Mesenchymal stem cell (in vitro differentiated cells and primary cell): ENCODE measurements around the gene RC3H1.

ENCODE experiments used
- DNase-seq: peaks from one replicate; pipeline ENCODE4 v3.0.0-alpha.2; 2013
- H2AFZ ChIP-seq: one replicate; pipeline ENCODE4 v1.6.1; 2013; ENCODE audit warnings: low read depth, mild to moderate bottlenecking, control low read depth, inconsistent platforms, low read length, moderate library complexity
- H2AK5ac ChIP-seq: 2 replicates; pipeline ENCODE4 v1.6.1; 2013; ENCODE audit warnings: low read length, moderate library complexity, mild to moderate bottlenecking, inconsistent platforms; ENCODE audit not compliant: severe bottlenecking
- H2BK120ac ChIP-seq: one replicate; pipeline ENCODE4 v1.6.1; 2013; ENCODE audit warnings: low read depth, mild to moderate bottlenecking, inconsistent platforms, low read length, moderate library complexity
- H2BK12ac ChIP-seq, 2 experiments: one replicate each; pipeline ENCODE4 v1.6.1; 2013; ENCODE audit warnings: inconsistent platforms in 2 of 2, low read length in 2 of 2, mild to moderate bottlenecking in 2 of 2, moderate library complexity in 2 of 2, control low read depth in 1 of 2
- H2BK15ac ChIP-seq: one replicate; pipeline ENCODE4 v1.6.1; 2013; ENCODE audit warnings: mild to moderate bottlenecking, low read depth, inconsistent platforms; ENCODE audit not compliant: poor library complexity, severe bottlenecking
- H2BK5ac ChIP-seq: 2 replicates; pipeline ENCODE4 v1.6.1; 2013; ENCODE audit warnings: low read depth, mild to moderate bottlenecking, low read length, control low read depth, inconsistent platforms; ENCODE audit not compliant: poor library complexity, severe bottlenecking
- H3K14ac ChIP-seq, 2 experiments: one replicate each; pipeline ENCODE4 v1.6.1; 2013; ENCODE audit warnings: inconsistent platforms in 2 of 2, low read length in 2 of 2, control low read depth in 1 of 2, mild to moderate bottlenecking in 1 of 2, moderate library complexity in 1 of 2
- H3K18ac ChIP-seq, 2 experiments: one replicate each; pipeline ENCODE4 v1.6.1; 2013; ENCODE audit warnings: inconsistent platforms in 2 of 2, low read length in 2 of 2, control low read depth in 1 of 2, low read depth in 1 of 2, mild to moderate bottlenecking in 1 of 2
- H3K23ac ChIP-seq, 2 experiments: one replicate each; pipeline ENCODE4 v1.6.1; 2013; ENCODE audit warnings: inconsistent platforms in 2 of 2, low read length in 2 of 2, mild to moderate bottlenecking in 2 of 2, moderate library complexity in 2 of 2, control low read depth in 1 of 2
- H3K27ac ChIP-seq: 2 replicates; pipeline ENCODE4 v1.5.1; 2013; ENCODE audit warnings: mild to moderate bottlenecking, moderate library complexity, low read length, control low read depth, inconsistent platforms; ENCODE audit not compliant: poor library complexity, severe bottlenecking
- H3K27me3 ChIP-seq, 2 experiments: 2 replicates each; pipeline versions ENCODE4 v1.6.1 to v1.7.0; 2013; ENCODE audit warnings: low read length in 2 of 2, mild to moderate bottlenecking in 2 of 2, moderate library complexity in 2 of 2, control low read depth in 1 of 2, inconsistent platforms in 1 of 2; ENCODE audit not compliant: control insufficient read depth in 1 of 2, insufficient read depth in 1 of 2
- H3K36me3 ChIP-seq, 2 experiments: 2 replicates each; pipeline versions ENCODE4 v1.6.1 to v1.7.0; 2013; ENCODE audit warnings: low read length in 2 of 2, control low read depth in 1 of 2, inconsistent platforms in 1 of 2, low read depth in 1 of 2, mild to moderate bottlenecking in 1 of 2; ENCODE audit not compliant: insufficient read depth in 2 of 2, control insufficient read depth in 1 of 2
- H3K4ac ChIP-seq, 2 experiments: one replicate each; pipeline ENCODE4 v1.6.1; 2013; ENCODE audit warnings: inconsistent platforms in 2 of 2, low read length in 2 of 2, mild to moderate bottlenecking in 2 of 2, moderate library complexity in 2 of 2, control low read depth in 1 of 2, low read depth in 1 of 2
- H3K4me1 ChIP-seq: 2 replicates; pipeline ENCODE4 v1.6.1; 2013; ENCODE audit warnings: low read depth, low read length, control low read depth; ENCODE audit not compliant: control insufficient read depth, insufficient read depth
- H3K4me2 ChIP-seq: 2 replicates; pipeline ENCODE4 v1.6.1; 2013; ENCODE audit warnings: low read length, mild to moderate bottlenecking, inconsistent platforms; ENCODE audit not compliant: poor library complexity, severe bottlenecking
- H3K4me3 ChIP-seq, 2 experiments: 2 replicates each; pipeline versions ENCODE4 v1.5.1 to v1.7.0; 2013; ENCODE audit warnings: low read length in 2 of 2, mild to moderate bottlenecking in 2 of 2, control low read depth in 1 of 2, low read depth in 1 of 2; ENCODE audit not compliant: insufficient read depth in 1 of 2
- H3K79me1 ChIP-seq: replicated peaks from 2 replicates; pipeline ENCODE4 v1.6.1; 2013; ENCODE audit warnings: mild to moderate bottlenecking, control low read depth, low read length, inconsistent platforms; ENCODE audit not compliant: poor library complexity, severe bottlenecking
- H3K9ac ChIP-seq: 2 replicates; pipeline ENCODE4 v1.7.0; 2013; ENCODE audit warnings: mild to moderate bottlenecking, low read length, moderate library complexity
- H3K9me3 ChIP-seq: 2 replicates; pipeline ENCODE4 v1.7.0; 2013; ENCODE audit warnings: mild to moderate bottlenecking, low read length; ENCODE audit not compliant: control insufficient read depth
- H4K8ac ChIP-seq: one replicate; pipeline ENCODE4 v1.6.1; 2013; ENCODE audit warnings: inconsistent platforms, mild to moderate bottlenecking, low read length, moderate library complexity
- H4K91ac ChIP-seq: one replicate; pipeline ENCODE4 v1.6.1; 2013; ENCODE audit warnings: mild to moderate bottlenecking, low read length, inconsistent platforms
- WGBS: methylation state at CpG from one replicate; pipeline ENCODE4 v1.1.7; 2013; ENCODE audit warnings: mixed read lengths; 5-methylcytosine and 5-hydroxymethylcytosine counted together

Gene RC3H1

GRCh38 chr1:174053826-174054225, 31.7 kb upstream of the RC3H1 start:
- no peak overlapping the region for H3K18ac ChIP-seq
- H2BK120ac ChIP-seq = no peak overlapping the region
- H2AK5ac ChIP-seq = no peak overlapping the region
- no peaks in the 10 kb centered on the region for H3K27me3 ChIP-seq
- DNase-seq = no peak
- no peak overlapping the region for H4K8ac ChIP-seq
- H3K23ac ChIP-seq = no peak overlapping the region
- no peak overlapping the region for H3K4me3 ChIP-seq
- no peak overlapping the region for H3K4ac ChIP-seq
- no peaks in the 10 kb centered on the region for H3K4me1 ChIP-seq
- H3K4me2 ChIP-seq = no peak overlapping the region
- no peak overlapping the region for H2BK12ac ChIP-seq
- H2BK15ac ChIP-seq = no peak overlapping the region
- no peak overlapping the region for H2BK5ac ChIP-seq
- no peak overlapping the region for H3K27ac ChIP-seq
- H3K9me3 ChIP-seq = no peaks in the 10 kb centered on the region
- no peak overlapping the region for H4K91ac ChIP-seq
- H3K14ac ChIP-seq = no peak overlapping the region
- H3K79me1 ChIP-seq = no peaks in the 10 kb centered on the region
- no peaks in the 10 kb centered on the region for H3K36me3 ChIP-seq
- no peak overlapping the region for H2AFZ ChIP-seq
- no peak overlapping the region for H3K9ac ChIP-seq

DNA sequence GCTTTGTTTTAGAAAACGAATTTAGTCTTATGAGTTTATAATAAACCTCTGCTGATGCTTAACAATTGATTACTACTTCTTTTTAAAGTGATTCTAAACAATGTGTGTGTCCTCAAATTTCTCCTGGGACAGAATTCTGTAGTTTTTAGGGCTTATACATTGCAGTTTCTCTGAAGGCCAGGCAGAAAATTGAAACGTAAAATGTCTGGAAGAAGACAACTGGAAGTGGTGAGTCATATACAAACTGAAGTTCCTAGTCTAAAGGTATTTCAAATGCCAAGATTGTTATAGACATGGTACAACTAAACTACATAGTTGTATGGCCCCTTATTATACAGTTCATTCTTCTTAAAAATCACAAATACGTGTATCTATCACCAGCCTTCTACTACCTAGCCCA, 30.5 kb upstream of the RC3H1 start:
- Histone ChIP-seq H2BK120ac (no peak overlapping the region), H2AFZ (no peak overlapping the region), H3K4ac (no peak overlapping the region), H4K91ac (no peak overlapping the region), H4K8ac (no peak overlapping the region), H3K27ac (no peak overlapping the region), H3K27me3 (no peaks in the 10 kb centered on the region), H3K36me3 (no peaks in the 10 kb centered on the region), H3K4me1 (no peaks in the 10 kb centered on the region), H2BK15ac (no peak overlapping the region), H3K9me3 (no peaks in the 10 kb centered on the region), H3K14ac (no peak overlapping the region), H3K4me2 (no peak overlapping the region), H3K4me3 (no peak overlapping the region), H2BK5ac (no peak overlapping the region), H3K23ac (no peak overlapping the region), H3K79me1 (no peaks in the 10 kb centered on the region), H3K9ac (peak overlapping the region; percentile 63), H2AK5ac (no peak overlapping the region), H2BK12ac (no peak overlapping the region), H3K18ac (no peak overlapping the region)
- DNase-seq = no peak
- WGBS = 40% methylated on average over 1 of the region's 3 CpGs

- no peak overlapping the region for H3K4me2 ChIP-seq
- no peaks in the 10 kb centered on the region for H3K9me3 ChIP-seq
- H3K36me3 ChIP-seq = no peaks in the 10 kb centered on the region
- H3K79me1 ChIP-seq = no peaks in the 10 kb centered on the region
- no peak overlapping the region for H3K18ac ChIP-seq
- H3K23ac ChIP-seq = no peak overlapping the region
- H2BK15ac ChIP-seq = no peak overlapping the region
- H3K14ac ChIP-seq = no peak overlapping the region
- no peak overlapping the region for H2BK12ac ChIP-seq
- H3K27ac ChIP-seq = no peak overlapping the region
- WGBS = 90% methylated on average over 6 of the region's 6 CpGs
- H2BK120ac ChIP-seq = no peak overlapping the region
- H3K4me1 ChIP-seq = no peaks in the 10 kb centered on the region
- no peak overlapping the region for H3K4ac ChIP-seq
- H3K4me3 ChIP-seq = peak overlapping the region in 1 of 2 experiments; percentile 29
- DNase-seq = no peak
- no peak overlapping the region for H4K8ac ChIP-seq
- H2BK5ac ChIP-seq = no peak overlapping the region
- H3K27me3 ChIP-seq = no peaks in the 10 kb centered on the region
- H3K9ac ChIP-seq = peak overlapping the region; percentile 63
- H2AK5ac ChIP-seq = no peak overlapping the region
- H4K91ac ChIP-seq = no peak overlapping the region
- no peak overlapping the region for H2AFZ ChIP-seq
These were observed 29.8 kb upstream of the RC3H1 start for GRCh38 chr1:174051956-174052355.

DNA sequence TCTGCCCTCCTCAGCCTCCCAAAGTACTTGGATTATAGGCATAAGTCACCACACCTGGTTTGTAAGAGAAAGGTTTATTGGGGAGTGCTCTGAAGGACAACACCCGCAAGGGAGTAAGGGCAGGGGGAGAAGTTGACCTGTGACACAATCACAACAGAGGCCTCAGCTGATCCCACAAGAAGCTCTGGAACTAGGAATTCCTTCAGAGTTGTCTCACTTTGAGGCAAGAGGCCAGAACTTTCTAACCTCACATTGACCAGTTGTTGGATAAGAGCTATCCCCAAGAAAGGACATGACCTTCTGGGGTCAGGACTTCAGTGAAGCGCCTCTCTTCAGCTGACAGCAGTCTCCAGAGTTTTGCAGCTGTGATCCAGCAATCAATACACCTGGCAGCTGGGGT, 27.4 kb upstream of the RC3H1 start:
- Histone ChIP-seq H3K4me3 (no peak overlapping the region), H3K9me3 (no peaks in the 10 kb centered on the region), H2AFZ (no peak overlapping the region), H3K27ac (no peak overlapping the region), H2BK15ac (no peak overlapping the region), H3K4me2 (no peak overlapping the region), H4K91ac (no peak overlapping the region), H3K27me3 (no peaks in the 10 kb centered on the region), H3K36me3 (no peaks in the 10 kb centered on the region), H2BK120ac (no peak overlapping the region), H3K9ac (no peak overlapping the region), H3K18ac (no peak overlapping the region), H3K4ac (no peak overlapping the region), H3K23ac (no peak overlapping the region), H2BK5ac (no peak overlapping the region), H2AK5ac (no peak overlapping the region), H4K8ac (no peak overlapping the region), H2BK12ac (no peak overlapping the region), H3K4me1 (no peaks in the 10 kb centered on the region), H3K14ac (no peak overlapping the region), H3K79me1 (no peaks in the 10 kb centered on the region)
- 93% methylated on average over 2 of the region's 2 CpGs for WGBS
- DNase-seq = no peak
